HG03196 (cell line): Measurements from ENCODE around the gene AGPS.

Experiments used
- ATAC-seq: cut with Tn5 transposase; IDR thresholded peaks from one replicate; pipeline ENCODE4 v1.9.1; 2021; ENCODE audit not compliant: unreplicated experiment

Gene AGPS

GRCh38 chr2:177582000-177582399, 189.4 kb downstream of the AGPS start:
- no peak for ATAC-seq

- no peak for ATAC-seq
Measured at GRCh38 chr2:177584030-177584692, 191.6 kb downstream of the AGPS start.

GRCh38 chr2:177585234-177585863, 192.8 kb downstream of the AGPS start:
- ATAC-seq: no peak

- ATAC-seq: no peak
Measured at GRCh38 chr2:177586154-177586553, 193.6 kb downstream of the AGPS start.

GRCh38 chr2:177587371-177587770, 194.8 kb downstream of the AGPS start:
- ATAC-seq: no peak

- no peak for ATAC-seq
Measured at GRCh38 chr2:177588671-177589070, 196.1 kb downstream of the AGPS start.

GRCh38 chr2:177589186-177589585, 196.6 kb downstream of the AGPS start:
- ATAC-seq: no peak

- no peak for ATAC-seq
Measured at GRCh38 chr2:177592397-177592796, 199.8 kb downstream of the AGPS start.

- ATAC-seq: no peak
Measured at GRCh38 chr2:177592945-177593344, 200.4 kb downstream of the AGPS start.

- ATAC-seq: no peak
Measured at GRCh38 chr2:177593402-177593801, 200.8 kb downstream of the AGPS start.
